GM18519 (cell line): Measurements from ENCODE around the gene POLR2B.
"Not testable (repeated sequence)": the region's sequence is repeated elsewhere in the genome, so short reads cannot be mapped to it uniquely, and the experiment has no call there.

Experiments
- ATAC-seq: cut with Tn5 transposase; IDR thresholded peaks from one replicate; pipeline ENCODE4 v1.9.1; 2021; ENCODE audit warnings: mild to moderate bottlenecking, moderate library complexity; ENCODE audit not compliant: unreplicated experiment, low FRiP score

POLR2B gene

GRCh38 chr4:57048590-57049304 lies 70.1 kb downstream of the POLR2B start:
- no peak for ATAC-seq

GRCh38 chr4:57051095-57051494 lies 72.4 kb downstream of the POLR2B start:
- no peak for ATAC-seq

- no peak for ATAC-seq
Measured at GRCh38 chr4:57051524-57051923, 72.8 kb downstream of the POLR2B start.

- ATAC-seq = no peak
Measured at GRCh38 chr4:57053508-57053907, 74.8 kb downstream of the POLR2B start.

- ATAC-seq = no peak
Measured at GRCh38 chr4:57055886-57056285, 77.2 kb downstream of the POLR2B start.

GRCh38 chr4:57059890-57060716 lies 81.4 kb downstream of the POLR2B start:
- ATAC-seq = no peak

- not testable (repeated sequence) for ATAC-seq
Measured at GRCh38 chr4:57060717-57061067, 82.0 kb downstream of the POLR2B start.

- ATAC-seq = no peak
Measured at GRCh38 chr4:57061395-57061794, 82.7 kb downstream of the POLR2B start.

- ATAC-seq = no peak
Measured at GRCh38 chr4:57063518-57063917, 84.8 kb downstream of the POLR2B start.

- no peak for ATAC-seq
Measured at GRCh38 chr4:57064120-57064519, 85.4 kb downstream of the POLR2B start.

- ATAC-seq = no peak
Measured at GRCh38 chr4:57064811-57065711, 86.4 kb downstream of the POLR2B start.

- no peak for ATAC-seq
Measured at GRCh38 chr4:57065730-57066482, 87.2 kb downstream of the POLR2B start.

GRCh38 chr4:57068237-57068981 lies 89.7 kb downstream of the POLR2B start:
- no peak for ATAC-seq

GRCh38 chr4:57070461-57070860 lies 91.8 kb downstream of the POLR2B start:
- no peak for ATAC-seq

GRCh38 chr4:57071326-57071725 lies 92.6 kb downstream of the POLR2B start:
- ATAC-seq = no peak

GRCh38 chr4:57073559-57073958 lies 94.9 kb downstream of the POLR2B start:
- no peak for ATAC-seq

GRCh38 chr4:57074744-57075143 lies 96.0 kb downstream of the POLR2B start:
- ATAC-seq = no peak

GRCh38 chr4:57075367-57075766 lies 96.7 kb downstream of the POLR2B start:
- ATAC-seq = no peak

- ATAC-seq = no peak
Measured at GRCh38 chr4:57076646-57077045, 98.0 kb downstream of the POLR2B start.
